SK-N-SH treated with all-trans-retinoic acid at 6 μM for 48 hours (cell line): ENCODE results near the gene TNFSF18.

Experiments used
- BACH2 ChIP-seq: fragments of 250-450 bp; sonication (Bioruptor Pico); IDR thresholded peaks from 2 replicates; pipeline ENCODE4 v1.9.0; 2021; ENCODE audit warnings: mild to moderate bottlenecking, borderline replicate concordance
- ESRRG ChIP-seq: fragments of 250-450 bp; sonication (Bioruptor Pico); IDR thresholded peaks from 2 replicates; pipeline ENCODE4 v1.6.1; 2021; ENCODE audit warnings: mild to moderate bottlenecking
- GLIS3 ChIP-seq: fragments of 250-450 bp; sonication (Bioruptor Pico); IDR thresholded peaks from 2 replicates; pipeline ENCODE4 v1.5.0; 2020; ENCODE audit warnings: mild to moderate bottlenecking, moderate library complexity
- ISL1 ChIP-seq: fragments of 250-450 bp; sonication (Bioruptor Pico); IDR thresholded peaks from 2 replicates; pipeline ENCODE4 v2.1.2; 2022; ENCODE audit warnings: mild to moderate bottlenecking, moderate library complexity
- OSR1 ChIP-seq: fragments of 250-450 bp; sonication (Bioruptor Pico); IDR thresholded peaks from 2 replicates; pipeline ENCODE4 v1.8.0; 2022; ENCODE audit warnings: moderate library complexity, mild to moderate bottlenecking, inconsistent platforms
- PPARA ChIP-seq: fragments of 250-450 bp; sonication (Bioruptor Pico); IDR thresholded peaks from 2 replicates; pipeline ENCODE4 v1.5.0; 2020; ENCODE audit warnings: mild to moderate bottlenecking, borderline replicate concordance
- RARB ChIP-seq: fragments of 250-450 bp; sonication (Bioruptor Pico); IDR thresholded peaks from 2 replicates; pipeline ENCODE4 v1.8.0; 2021; ENCODE audit warnings: mild to moderate bottlenecking, moderate library complexity
- TCF4 ChIP-seq: fragments of 250-450 bp; sonication (Bioruptor Pico); IDR thresholded peaks from 2 replicates; pipeline ENCODE4 v1.8.0; 2021; ENCODE audit warnings: mild to moderate bottlenecking, moderate library complexity, borderline replicate concordance
- ZNF70 ChIP-seq: fragments of 450-650 bp; formaldehyde crosslinking; IDR thresholded peaks from 2 replicates; pipeline ENCODE4 v1.5.0; 2020; ENCODE audit warnings: mild to moderate bottlenecking, moderate library complexity
- ZNF8 ChIP-seq: fragments of 450-650 bp; formaldehyde crosslinking; IDR thresholded peaks from 2 replicates; pipeline ENCODE4 v1.5.0; 2020; ENCODE audit warnings: mild to moderate bottlenecking, moderate library complexity
- TF ChIP-seq, protein P1 (sequence below): fragments of 250-450 bp; sonication (Bioruptor Pico); IDR thresholded peaks from 2 replicates; pipeline ENCODE4 v1.5.1; 2020; ENCODE audit warnings: low read depth, mild to moderate bottlenecking, moderate library complexity

DNA sequence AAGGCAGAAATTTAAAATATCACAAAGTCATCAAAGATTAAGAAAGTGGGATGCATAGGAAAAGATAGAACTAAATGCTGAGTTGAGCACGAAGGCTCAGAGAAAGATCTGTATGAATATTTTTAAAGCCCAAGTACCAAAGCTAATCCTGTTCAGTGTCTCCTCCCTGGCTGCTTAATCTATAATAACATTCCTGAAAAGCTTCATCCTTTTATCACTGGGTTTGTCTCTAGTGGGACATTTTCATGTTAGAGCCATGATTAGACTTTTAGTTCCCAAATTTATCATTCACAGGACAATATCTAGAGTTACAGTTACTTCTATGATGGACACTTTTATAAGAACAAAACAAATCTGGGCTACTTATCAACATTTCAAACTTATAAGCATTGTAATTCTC lies 38.6 kb downstream of the TNFSF18 start:
- TF ChIP-seq, protein P1, sequence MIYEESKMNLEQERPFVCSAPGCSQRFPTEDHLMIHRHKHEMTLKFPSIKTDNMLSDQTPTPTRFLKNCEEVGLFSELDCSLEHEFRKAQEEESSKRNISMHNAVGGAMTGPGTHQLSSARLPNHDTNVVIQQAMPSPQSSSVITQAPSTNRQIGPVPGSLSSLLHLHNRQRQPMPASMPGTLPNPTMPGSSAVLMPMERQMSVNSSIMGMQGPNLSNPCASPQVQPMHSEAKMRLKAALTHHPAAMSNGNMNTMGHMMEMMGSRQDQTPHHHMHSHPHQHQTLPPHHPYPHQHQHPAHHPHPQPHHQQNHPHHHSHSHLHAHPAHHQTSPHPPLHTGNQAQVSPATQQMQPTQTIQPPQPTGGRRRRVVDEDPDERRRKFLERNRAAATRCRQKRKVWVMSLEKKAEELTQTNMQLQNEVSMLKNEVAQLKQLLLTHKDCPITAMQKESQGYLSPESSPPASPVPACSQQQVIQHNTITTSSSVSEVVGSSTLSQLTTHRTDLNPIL (CRISPR knock-in tag), result no peak
- TF ChIP-seq GLIS3 (CRISPR knock-in tag) (no peak), ZNF8 (no peak), ESRRG (CRISPR knock-in tag) (no peak), BACH2 (CRISPR knock-in tag) (no peak), OSR1 (CRISPR knock-in tag) (no peak), RARB (no peak), ZNF70 (CRISPR knock-in tag) (no peak), PPARA (CRISPR knock-in tag) (no peak), ISL1 (CRISPR knock-in tag) (no peak), TCF4 (CRISPR knock-in tag) (no peak)
